GM18870 (cell line): ENCODE measurements around the gene POLD3.
"Not testable (repeated sequence)": the region's sequence is repeated elsewhere in the genome, so short reads cannot be mapped to it uniquely, and the experiment has no call there.

Experiments
- ATAC-seq: cut with Tn5 transposase; IDR thresholded peaks from one replicate; pipeline ENCODE4 v1.9.1; 2021; ENCODE audit warnings: moderate library complexity; ENCODE audit not compliant: unreplicated experiment

Gene POLD3

DNA sequence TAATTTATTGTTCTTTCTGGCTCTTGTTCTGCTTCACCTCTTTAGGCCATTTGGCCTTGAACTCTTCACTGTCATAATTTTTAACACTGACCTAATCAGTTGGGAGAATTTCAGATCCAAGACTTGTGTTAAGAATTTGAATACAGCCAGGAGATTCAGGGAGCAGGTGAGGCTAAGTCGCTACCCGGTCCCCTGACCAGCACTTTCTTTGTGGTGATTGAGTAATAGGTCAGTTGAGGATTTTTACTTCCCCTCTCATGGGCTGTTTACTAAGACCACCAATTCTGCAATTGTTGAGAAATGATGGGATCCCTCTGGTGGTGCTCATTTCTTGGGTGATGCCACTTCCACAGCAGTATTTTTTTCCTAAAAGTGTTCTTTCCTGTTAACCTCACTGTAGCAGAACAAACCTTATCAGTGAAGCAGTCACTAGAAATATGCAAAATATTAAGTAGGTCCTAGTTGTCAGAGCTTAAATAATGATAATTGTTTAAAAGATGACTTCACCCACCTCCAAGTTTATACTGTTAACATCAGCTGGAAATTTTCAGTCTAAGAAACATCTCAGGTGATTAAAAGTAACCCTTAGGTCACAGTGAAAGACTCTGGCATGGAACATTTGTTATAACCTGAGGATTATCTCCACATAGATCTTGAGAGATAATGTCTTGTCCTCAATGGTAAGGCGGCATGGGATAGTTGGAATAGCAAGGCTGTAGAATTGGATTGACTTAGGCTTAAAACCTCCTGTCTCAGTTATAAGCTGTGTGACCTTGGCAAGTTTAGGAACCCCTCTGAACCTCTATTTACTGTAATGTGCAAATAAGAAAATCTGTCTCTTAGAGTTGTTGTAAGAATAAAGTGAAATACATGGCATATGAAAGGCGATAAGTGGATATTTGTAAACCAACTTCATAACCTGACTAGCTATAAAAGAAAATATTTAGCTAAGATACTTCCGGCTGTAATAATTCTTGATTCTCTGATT, 41.3 kb downstream of the POLD3 start:
- ATAC-seq, result no peak

DNA sequence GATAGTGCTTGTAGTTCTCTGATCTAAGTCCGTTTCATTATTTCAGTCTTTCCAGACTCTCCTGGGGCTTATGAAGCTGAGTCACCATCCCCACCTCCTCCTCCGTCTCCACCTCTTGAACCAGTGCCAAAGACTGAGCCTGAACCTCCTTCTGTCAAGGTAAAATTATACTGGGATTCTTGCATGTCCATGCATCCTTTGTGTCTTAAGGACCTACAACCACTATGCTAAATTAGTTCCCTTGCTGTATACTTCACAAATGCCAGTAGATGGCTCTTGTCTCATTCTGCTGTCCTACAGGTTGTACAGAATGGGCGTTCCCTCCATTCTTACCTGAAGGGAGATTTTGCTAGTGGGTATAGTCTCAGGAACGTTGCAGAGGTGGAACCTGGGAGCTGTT, 42.2 kb downstream of the POLD3 start:
- no peak for ATAC-seq

DNA sequence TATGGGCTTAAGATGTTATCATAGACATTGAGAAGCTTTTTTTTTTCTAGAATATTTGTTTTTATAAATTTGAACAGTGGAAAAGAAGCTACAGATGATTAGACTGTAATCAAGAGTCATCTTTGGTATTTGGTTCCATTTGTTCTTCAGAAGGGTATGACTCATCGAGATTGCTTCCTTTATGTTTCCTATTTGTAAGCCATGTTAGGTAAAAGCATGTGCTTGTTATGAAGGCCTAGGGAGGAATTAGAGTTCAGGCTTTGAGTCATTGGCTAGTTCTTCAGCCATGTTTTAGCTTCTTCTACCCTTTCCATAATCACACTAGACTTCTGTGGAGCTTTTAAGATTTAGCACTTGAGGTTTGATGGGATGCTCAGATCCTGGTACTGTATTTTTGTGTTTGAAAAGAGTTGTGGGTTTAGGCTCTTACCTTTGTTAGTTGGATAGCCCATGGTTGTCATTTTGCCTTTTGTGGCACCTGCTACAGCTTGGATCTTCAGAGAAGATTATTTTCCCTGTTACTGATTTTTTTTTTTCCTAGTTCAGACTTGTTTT, 44.3 kb downstream of the POLD3 start:
- no peak for ATAC-seq

DNA sequence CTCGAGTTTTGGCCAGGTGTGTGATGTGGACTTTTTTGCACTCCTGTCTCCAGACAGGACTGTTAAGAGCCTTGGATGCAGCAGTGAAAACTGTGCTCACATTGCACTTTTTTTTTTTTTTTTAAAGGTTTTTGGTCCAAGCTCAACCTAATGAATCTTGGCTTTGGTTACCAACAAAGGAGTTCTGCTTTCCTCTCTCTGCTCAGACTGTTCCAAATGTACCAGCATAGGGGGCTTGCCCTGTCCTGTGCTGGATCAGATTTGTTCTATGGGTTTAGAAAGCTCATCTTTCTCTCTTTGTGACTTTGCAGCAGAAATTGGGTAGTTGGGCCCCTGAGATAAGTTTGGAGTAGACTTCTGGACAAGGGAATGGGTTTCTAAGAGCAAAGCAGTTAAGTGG, 45.3 kb downstream of the POLD3 start:
- no peak for ATAC-seq

DNA sequence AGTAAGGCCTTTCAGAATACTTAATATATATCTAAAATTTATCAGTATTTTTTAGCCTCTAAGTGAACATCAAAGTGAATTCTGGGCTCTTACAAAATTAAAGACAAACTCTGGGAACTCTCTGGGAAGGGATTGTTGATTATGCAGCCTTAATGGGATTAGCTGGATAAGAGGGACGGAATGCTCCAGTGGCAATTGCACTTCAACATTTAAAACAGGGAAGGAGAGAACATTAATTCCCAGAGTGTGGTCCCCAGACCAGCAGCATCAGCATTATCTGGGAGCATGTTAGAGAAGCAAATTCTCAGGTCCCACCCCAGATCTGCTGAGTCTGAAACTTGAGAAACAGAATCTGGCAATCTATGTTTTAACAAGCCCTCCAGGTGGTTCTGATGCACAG, 46.5 kb downstream of the POLD3 start:
- ATAC-seq, result no peak

DNA sequence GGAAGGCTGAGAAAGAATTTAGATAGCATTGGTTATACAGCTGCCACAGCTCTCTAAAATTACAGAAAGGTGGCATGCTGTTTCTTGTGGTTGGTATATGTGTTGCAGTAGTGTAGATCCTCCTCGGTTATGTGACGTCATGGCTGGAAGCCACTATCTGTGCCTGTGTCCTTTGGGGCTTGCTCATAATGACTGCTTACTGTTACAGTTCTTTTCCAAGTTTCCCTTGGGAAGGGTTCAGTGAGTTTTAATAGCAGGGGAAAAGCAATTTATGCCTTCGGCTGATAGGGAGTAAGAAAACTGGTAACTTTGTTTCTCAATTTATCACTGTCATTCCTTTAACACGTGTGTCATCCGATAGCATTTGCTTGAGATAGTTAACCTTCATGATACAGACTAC, 47.2 kb downstream of the POLD3 start:
- no peak for ATAC-seq

DNA sequence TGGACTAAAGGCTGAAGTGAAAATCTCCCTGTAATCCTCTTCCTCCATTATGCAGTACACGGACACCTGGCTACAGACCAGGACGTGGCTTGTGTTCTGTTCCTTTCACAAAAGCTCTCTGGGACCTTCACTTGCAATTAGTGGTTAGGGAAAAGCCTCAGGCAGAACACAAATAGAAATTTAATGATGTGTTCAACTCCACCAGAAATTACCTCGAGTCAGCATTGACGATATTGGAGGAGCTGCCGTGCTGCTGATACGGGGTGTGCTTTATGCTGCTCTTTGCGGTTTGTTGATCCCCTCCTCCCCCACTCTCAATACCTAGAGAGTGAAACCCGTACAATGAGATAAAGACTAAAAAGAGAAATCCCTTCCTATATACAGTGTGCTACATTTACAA, 48.9 kb downstream of the POLD3 start:
- no peak for ATAC-seq

DNA sequence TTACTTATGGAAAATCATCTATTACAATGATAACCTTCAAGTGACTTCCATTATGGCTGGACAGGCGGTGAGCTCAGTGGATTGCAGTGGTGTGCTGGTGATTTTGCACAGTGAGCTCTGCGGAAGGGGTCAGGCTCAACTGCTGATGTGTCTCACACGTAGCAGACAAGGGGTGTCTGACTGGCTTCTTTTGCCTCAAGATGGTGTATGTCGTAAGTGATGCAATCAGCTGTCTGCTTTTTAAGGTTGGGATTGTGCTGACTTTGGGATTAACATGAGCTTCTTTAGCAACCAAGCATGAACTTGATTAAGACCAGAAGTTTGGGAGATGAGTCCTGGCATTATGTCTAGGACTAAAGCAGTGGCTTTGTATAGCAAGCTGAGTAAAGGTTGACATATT, 49.5 kb downstream of the POLD3 start:
- ATAC-seq, result no peak

DNA sequence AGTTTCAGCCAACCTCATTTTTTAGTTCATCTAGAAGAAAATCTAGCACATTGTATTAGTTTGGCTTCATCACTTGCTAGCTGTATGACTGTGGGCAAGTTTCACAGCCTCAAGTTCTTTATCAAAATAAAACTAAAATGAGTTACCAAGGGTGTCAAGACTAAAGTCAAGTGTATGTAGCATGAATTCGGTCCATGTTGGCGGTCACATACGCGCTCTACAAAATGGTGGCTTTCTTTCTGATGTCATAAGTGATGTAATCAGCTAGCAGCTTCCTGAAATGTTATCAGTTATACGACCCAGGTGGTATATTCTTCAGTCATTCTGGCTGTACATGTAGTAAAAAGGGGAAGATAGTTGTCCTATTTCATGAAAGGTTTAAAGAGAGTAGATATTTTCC, 50.5 kb downstream of the POLD3 start:
- ATAC-seq, result no peak

DNA sequence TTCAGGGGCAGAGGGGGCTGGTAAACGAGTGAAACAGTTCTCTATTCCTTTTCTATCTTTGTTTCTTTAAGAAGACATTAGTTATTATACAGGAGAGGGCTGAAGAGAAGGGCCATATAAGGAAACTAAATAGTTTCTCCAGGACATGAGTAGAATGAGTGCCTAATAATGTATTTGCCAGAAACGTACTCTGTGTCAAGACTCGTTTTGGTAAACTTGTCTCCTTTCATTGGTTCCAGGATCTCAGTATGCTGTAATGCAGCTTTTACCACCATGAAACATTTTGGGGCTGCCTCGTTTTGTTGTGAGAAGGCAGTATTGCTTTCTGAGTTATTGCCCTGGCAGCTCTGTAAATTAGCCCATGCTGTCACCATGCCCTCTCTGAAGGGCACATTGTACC, 51.7 kb downstream of the POLD3 start:
- no peak for ATAC-seq

DNA sequence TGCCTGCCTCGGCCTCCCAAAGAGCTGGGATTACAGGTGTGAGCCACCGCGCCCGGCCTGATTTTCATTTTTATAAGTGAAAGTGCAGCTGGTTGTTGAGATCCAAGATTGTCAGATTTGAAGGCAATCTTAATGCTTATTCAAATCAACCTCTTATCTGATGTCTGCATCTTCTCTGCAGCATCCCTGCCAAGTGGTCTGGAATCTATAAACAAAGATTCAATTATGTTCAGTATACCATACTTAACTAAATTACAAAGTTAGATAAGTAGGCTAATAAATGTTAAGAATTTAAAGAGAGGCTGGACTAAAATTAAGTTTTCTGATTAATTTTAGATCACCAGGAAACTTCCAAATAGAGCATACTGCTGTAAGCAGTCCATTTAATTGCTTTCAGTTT, 53.8 kb downstream of the POLD3 start:
- ATAC-seq, result no peak

DNA sequence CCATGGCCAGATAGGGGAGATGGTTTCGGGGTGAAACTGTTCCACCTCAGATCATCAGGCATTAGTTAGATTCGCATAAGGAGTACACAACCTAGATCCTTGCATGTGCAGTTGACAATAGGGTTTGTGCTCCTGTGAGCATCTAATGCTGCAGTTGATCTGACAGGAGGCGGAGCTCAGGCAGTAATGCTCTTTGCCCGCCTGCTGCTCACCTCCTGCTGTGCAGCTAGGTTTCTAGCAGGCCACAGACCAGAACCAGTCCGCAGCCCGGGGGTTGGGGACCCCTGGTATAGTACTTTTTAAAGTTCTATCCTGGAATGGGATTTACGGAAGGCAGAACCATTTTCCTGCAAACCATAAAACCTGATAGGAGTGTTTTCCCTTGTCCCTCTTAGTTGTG, 54.6 kb downstream of the POLD3 start:
- no peak for ATAC-seq

DNA sequence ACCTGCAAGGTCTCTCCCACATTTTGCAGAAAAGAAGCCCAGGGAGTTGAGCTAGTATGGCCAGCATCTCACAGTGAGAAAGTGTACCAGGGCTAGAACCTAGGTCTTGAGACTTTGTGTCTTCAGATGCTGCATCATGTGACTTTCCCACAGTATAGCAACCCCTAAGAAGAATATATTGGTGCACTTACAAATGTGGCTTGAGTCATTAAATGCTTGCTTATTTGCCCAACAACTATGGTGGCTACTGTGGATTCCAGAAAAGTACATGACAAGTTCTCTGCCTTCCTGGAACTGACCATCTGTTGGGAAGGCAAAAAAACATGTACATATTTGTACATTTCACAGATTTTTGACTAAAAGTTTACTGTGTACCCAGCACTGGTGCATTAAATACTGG, 55.0 kb downstream of the POLD3 start:
- no peak for ATAC-seq

DNA sequence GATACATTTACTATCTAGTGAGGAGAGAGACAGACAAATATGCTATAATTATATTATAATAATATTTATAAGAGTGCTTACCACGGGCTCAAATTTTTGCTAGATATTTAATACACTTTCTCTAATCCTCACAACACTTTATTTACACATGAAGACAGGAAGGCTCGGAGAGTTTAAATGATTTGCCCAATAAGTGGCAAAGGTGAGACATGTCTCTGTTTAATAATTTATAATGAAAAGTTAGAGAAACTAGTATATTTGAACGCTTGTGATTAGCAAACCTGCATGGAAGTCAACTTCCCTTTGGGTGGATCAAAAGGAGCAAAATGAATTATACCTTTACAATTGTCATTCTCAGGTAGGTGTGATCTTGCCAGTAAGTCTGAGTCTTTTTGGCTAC, 55.4 kb downstream of the POLD3 start:
- no peak for ATAC-seq

DNA sequence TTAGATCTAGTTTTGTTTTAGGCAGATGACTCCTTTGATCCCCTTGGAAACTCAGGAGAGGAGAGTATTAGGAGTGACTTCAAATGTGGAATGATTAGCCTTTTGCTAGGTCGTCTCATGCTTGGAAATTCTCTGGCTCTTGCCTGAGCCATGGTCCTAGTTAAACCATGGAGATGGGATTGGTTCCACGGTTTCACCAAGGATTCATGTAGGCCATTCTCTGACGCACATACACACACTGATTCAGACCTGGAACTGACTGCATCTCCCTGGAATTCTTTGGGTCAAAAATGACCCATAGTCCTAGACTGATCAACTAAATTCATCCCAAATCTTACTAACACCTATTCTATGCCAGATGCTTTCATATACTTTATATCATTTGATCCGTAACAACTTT, 56.5 kb downstream of the POLD3 start:
- no peak for ATAC-seq

DNA sequence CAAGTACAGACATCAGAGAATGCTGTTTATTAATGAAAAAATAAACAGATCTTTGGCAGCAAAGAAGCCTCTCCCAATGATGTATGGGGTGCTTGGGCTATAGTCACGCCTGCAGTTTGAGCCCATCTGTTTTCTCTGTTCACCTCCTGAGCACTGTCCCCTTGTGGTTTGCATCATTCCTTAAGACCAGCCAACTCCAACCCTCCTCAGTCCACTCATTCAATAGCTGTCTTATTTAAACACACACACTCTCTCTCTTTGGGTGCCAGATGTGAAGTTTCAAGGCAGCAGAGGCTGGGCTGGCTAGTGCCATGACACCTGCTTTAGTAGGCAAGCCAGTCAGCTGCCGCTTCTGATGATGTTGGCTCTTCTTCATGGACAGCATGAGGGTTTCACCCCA, 58.1 kb downstream of the POLD3 start:
- no peak for ATAC-seq

DNA sequence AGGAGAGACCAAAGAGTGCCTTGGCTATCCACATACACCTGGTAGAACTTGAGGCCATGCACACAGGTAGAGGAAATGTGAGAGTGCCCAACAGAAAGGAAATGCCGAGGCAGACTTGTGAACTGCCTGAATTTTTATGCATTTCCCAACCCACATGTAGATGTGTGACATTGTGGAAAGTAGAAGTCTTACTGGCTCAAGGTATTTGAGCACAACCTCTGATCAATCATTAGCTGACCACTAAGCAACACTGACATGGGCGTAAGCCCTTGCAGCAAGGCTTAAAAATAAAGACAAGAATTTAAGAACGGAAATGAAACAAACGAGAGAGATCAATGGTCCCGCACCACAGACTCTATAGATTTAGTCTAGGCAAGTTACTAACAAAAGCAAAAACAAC, 62.6 kb downstream of the POLD3 start:
- ATAC-seq, result no peak

DNA sequence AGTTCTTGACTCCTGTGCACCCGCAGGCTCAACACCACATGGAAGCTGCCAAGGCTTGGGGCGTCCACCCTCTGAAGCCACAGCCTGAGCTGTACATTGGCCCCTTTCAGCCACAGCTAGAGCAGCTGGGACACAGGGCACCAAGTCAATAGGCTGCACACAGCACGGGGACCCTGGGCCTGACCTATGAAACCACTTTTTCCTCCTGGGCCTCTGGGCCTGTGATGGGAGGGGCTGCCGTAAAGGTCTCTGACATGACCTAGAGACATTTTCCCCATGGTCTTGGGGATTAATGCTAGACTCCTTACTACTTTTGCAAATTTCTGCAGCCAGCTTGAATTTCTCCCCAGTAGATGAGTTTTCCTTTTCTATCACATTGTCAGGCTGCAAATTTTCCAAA, 66.7 kb downstream of the POLD3 start:
- not testable (repeated sequence) for ATAC-seq

DNA sequence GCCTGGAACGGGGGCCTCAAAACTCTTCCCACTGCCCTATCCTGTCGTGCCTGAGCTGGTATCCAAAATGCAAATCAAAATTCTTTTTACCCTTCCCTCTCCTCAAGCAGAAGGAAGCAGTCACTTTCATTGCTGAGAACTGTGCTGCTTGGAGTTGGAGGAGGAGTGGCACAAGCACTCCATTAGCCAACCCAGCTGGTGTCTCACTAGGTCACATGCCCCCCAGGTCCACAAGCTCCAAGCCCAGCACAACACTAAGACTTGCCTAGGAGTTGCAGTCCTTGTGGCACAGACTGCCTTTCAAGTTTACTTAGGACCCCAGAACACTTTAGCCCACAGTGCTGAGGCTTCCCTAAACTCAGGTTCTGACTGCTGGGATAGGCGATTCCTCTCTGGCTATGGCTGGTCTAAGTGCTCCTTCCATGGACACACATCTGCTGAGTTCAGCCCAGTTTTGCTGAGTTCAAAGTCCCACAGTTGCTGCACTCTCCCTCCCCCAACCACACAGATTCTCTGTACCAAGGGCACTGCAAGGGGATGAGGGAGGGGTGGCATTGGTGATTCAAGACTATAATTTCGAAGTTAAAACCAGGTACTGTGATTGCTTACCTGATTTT, 70.2 kb downstream of the POLD3 start:
- no peak for ATAC-seq

DNA sequence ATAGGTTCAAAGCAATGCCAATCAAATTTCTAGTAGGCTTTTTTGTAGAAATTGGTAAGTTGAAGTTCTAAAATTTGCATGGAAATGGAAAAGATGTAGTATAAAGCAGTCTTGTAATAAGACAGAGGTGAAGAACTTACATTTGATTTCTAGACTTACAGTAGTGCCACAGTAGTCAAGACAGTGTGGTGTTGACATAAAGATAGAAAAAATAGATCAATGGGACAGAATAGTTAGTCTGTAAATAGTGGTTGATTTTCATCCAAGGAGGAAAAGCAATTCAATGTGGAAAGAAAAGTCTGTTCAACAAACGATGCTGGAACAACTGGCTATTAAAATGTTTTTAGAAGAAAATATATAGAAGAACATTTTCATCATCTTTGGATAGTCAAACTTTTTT, 70.9 kb downstream of the POLD3 start:
- no peak for ATAC-seq

DNA sequence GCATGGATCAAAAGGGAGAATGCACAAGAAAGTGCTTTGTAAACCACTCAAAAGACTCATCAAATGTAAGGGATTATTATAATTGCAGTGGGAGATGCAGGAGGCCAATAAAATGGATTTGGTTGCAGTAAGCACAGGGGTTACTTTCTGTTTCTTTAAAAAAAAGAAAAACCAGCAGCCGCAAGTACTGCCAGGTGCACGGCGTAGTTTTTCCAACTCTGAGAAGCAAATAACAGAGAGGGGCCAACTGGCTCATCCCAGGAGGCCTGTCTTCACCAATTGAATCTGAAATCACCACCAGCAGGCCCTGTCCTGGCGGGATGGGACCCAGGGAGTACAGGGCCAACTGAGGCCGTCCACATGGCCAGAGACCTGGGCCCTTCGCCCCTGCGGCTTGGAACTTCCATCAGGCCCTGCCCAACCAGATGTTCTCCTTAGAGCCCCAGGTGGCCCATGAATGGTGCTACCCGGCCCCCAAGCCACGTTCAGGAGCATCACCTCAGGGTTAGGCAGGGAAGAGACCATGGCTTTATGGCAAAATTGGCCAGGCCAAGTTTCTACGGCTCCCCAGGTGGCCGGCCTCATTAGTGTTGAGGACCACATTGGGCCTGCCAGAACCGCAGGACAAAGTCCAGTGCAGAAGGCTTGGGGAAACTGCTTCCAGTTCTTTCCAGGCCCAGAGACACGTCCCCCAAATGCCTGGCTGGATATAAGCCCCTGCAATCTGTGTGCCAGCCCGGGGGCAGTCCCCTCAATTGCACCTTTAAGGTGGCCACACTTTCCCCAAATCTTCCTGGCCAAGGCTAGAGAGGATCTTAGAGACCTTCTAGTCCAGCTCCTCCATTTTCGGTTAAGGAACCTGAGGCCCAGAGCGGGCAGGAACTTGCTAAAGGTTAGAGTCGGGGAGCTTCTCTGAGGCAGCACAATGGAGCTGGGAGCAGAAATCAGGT, 77.1 kb downstream of the POLD3 start:
- no peak for ATAC-seq
